Epithelial cell of prostate (primary cell): ENCODE results near the gene ZNF460.
A peak's percentile ranks its signal among the peaks of the same experiment; 100 is the strongest.

ENCODE experiments used
- DNase-seq: peaks from one replicate; pipeline ENCODE4 v3.0.0-alpha.2; 2011; ENCODE audit warnings: low read depth, low spot score
- H3K27ac ChIP-seq: fragments of 450-650 bp; 2 replicates; pipeline ENCODE4 v1.5.1; 2017; ENCODE audit warnings: mild to moderate bottlenecking

ZNF460 gene

GRCh38 chr19:57327993-57328392 is 47.7 kb downstream of the ZNF460 start:
- DNase-seq = no peak
- no peak overlapping the region for H3K27ac ChIP-seq

GRCh38 chr19:57334191-57334590 is 53.9 kb downstream of the ZNF460 start:
- H3K27ac ChIP-seq = peak overlapping the region; percentile 30
- peak; percentile 87 for DNase-seq

DNA sequence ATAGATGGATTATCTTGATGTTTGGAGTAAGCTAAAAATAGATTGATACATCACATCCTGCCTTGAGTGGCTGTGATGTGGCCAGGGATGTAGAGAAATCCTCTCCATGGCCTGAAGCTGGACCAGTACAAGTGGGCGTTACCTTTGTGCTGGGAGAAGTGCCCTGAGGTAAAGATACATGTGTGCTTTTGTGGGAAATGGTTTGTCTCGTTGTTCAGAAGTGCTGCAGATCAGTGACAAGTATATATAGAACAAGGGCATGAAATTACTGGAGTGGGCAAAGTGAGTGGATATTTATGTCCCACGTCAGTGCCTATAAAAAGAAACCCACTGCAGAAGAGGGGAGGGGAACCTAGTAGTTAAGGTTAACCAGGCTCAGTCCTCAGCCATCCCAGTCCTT is 58.6 kb downstream of the ZNF460 start:
- DNase-seq = no peak
- no peak overlapping the region for H3K27ac ChIP-seq

- H3K27ac ChIP-seq = no peak overlapping the region
- DNase-seq = no peak
Observed at GRCh38 chr19:57342582-57342981, 62.3 kb downstream of the ZNF460 start.
